Posterior vena cava (tissue), 2 donors: Measurements from ENCODE around the gene TMEM239. TPM values are rescaled to one million over a fixed set of nuclear protein-coding genes. Genes with fewer than 3 reads are reported as not detected.
"Not testable (repeated sequence)": the region's sequence is repeated elsewhere in the genome, so short reads cannot be mapped to it uniquely, and the experiment has no call there.

Experiments used
- DNase-seq: peaks from one replicate; pipeline ENCODE4 v3.0.0-alpha.2; 2020; ENCODE audit warnings: low spot score
- intact Hi-C, 2 donors: fragments of 100-400 bp; cut with DNase I; formaldehyde crosslinking; loops; one replicate each; pipeline versions ENCODE4 v1.14.1 to v1.14.2; 2022 to 2023
- long read RNA-seq, 2 donors: library from polyadenylated mRNA; unstranded; transcript quantifications; one replicate each; pipeline ENCODE4 v2.0.0, GENCODE V29; 2020 to 2021
- total RNA-seq, 2 donors: library from RNA; stranded (reverse); fragmentation: NEBNext Ultra II Directional; extraction: Animal tissue kit (Norgen Biotek cat#: 25700); gene quantifications; one replicate each; pipeline ENCODE4 v1.2.1, GENCODE V29; 2021
- donor health status: DM: yes; HTN: yes; CAD: no.
- donor health status: DM: yes; HTN: yes; CAD: no.

TMEM239 gene
- not detected for total RNA-seq
- long read RNA-seq, donor 1 = 0 reads
- long read RNA-seq, donor 2 = 0 reads

GRCh38 chr20:2816030-2816582 is at the start of gene TMEM239:
Gene TMEM239 (plus strand): TSS chr20:2816364. CDS start chr20:2816555, 191 bp downstream.
- intact Hi-C loops = no loop called here
- peak; percentile 76 for DNase-seq

GRCh38 chr20:2767768-2768631 is 48.2 kb upstream of the TMEM239 start:
- peak; percentile 74 for DNase-seq
- intact Hi-C loops = loop anchor here in 1 of 2 donors (2.0 kb wide), 1 partner anchor 21 kb away; no protein-coding TSS in a partner anchor

- DNase-seq = peak; percentile 22
- intact Hi-C loops = no loop called here
Observed at GRCh38 chr20:2768632-2769015, 47.5 kb upstream of the TMEM239 start.

- intact Hi-C loops = not testable (repeated sequence)
- DNase-seq = peak; percentile 18
Observed at GRCh38 chr20:2770091-2770490, 46.1 kb upstream of the TMEM239 start.

- intact Hi-C loops = no loop called here
- DNase-seq = peak; percentile 42
Observed at GRCh38 chr20:2771631-2772080, 44.5 kb upstream of the TMEM239 start.

- DNase-seq = peak; percentile 34
- intact Hi-C loops = no loop called here
Observed at GRCh38 chr20:2773812-2774211, 42.4 kb upstream of the TMEM239 start.

GRCh38 chr20:2775139-2775538 is 41.0 kb upstream of the TMEM239 start:
- intact Hi-C loops = no loop called here
- peak; percentile 35 for DNase-seq

- intact Hi-C loops = no loop called here
- no peak for DNase-seq
Observed at GRCh38 chr20:2778602-2779321, 37.4 kb upstream of the TMEM239 start.

- DNase-seq = no peak
- intact Hi-C loops = loop anchor here in 1 of 2 donors (10.0 kb wide), 1 partner anchor 776 kb away; no protein-coding TSS in a partner anchor
Observed at GRCh38 chr20:2780948-2781347, 35.2 kb upstream of the TMEM239 start.

- intact Hi-C loops = loop anchor here in 1 of 2 donors (10.0 kb wide), 1 partner anchor 779 kb away; no protein-coding TSS in a partner anchor
- DNase-seq = no peak
Observed at GRCh38 chr20:2783908-2784566, 32.1 kb upstream of the TMEM239 start.

- DNase-seq = no peak
- intact Hi-C loops = no loop called here
Observed at GRCh38 chr20:2793471-2793870, 22.7 kb upstream of the TMEM239 start.

- intact Hi-C loops = no loop called here
- DNase-seq = peak; percentile 56
Observed at GRCh38 chr20:2794202-2794748, 21.9 kb upstream of the TMEM239 start.

GRCh38 chr20:2794866-2795447 is 21.2 kb upstream of the TMEM239 start:
- DNase-seq = peak; percentile 40
- intact Hi-C loops = no loop called here

- intact Hi-C loops = no loop called here
- no peak for DNase-seq
Observed at GRCh38 chr20:2795451-2795850, 20.7 kb upstream of the TMEM239 start.

GRCh38 chr20:2796011-2796660 is 20.0 kb upstream of the TMEM239 start:
- intact Hi-C loops = no loop called here
- DNase-seq = no peak

GRCh38 chr20:2797136-2797983 is 18.8 kb upstream of the TMEM239 start:
- peak; percentile 52 for DNase-seq
- intact Hi-C loops = no loop called here

- intact Hi-C loops = no loop called here
- DNase-seq = no peak
Observed at GRCh38 chr20:2798095-2798805, 17.9 kb upstream of the TMEM239 start.
